Effector memory CD8-positive, alpha-beta T cell (primary cell): ENCODE measurements around the gene TRIM16.
"Not testable (repeated sequence)": the region's sequence is repeated elsewhere in the genome, so short reads cannot be mapped to it uniquely, and the experiment has no call there.

Experiments used
- ATAC-seq: fragments of 150-1000 bp; cut with Tn5 transposase; replicated peaks from 2 replicates; pipeline ENCODE4 v1.10.0; 2021; ENCODE audit warnings: mild to moderate bottlenecking, moderate library complexity
- DNase-seq, 3 experiments: peaks; one replicate each; pipeline ENCODE4 v3.0.0; 2021
- H3K27ac Mint-ChIP-seq, 2 donors: one replicate each; pipeline ENCODE4 v1.8.0; 2022; ENCODE audit warnings: mild to moderate bottlenecking in 2 of 2, mixed read lengths in 2 of 2, moderate library complexity in 2 of 2
- H3K27me3 Mint-ChIP-seq, 2 donors: one replicate each; pipeline ENCODE4 v1.8.0; 2022; ENCODE audit warnings: mixed read lengths in 2 of 2
- H3K36me3 Mint-ChIP-seq: one replicate; pipeline ENCODE4 v1.8.0; 2022; ENCODE audit warnings: mild to moderate bottlenecking, moderate library complexity, mixed read lengths; ENCODE audit not compliant: insufficient read depth
- H3K4me1 Mint-ChIP-seq, 2 donors: one replicate each; pipeline ENCODE4 v1.8.0; 2022; ENCODE audit warnings: low read depth in 2 of 2, mixed read lengths in 2 of 2
- H3K4me3 Mint-ChIP-seq, 2 donors: one replicate each; pipeline ENCODE4 v1.8.0; 2022; ENCODE audit warnings: mild to moderate bottlenecking in 2 of 2, mixed read lengths in 2 of 2, moderate library complexity in 2 of 2
- H3K9me3 Mint-ChIP-seq, 2 donors: one replicate each; pipeline ENCODE4 v1.8.0; 2022; ENCODE audit warnings: mixed read lengths in 2 of 2
- total RNA-seq, 9 experiments: gene quantifications; one replicate each; lab custom pipeline; 2026; lab: John Stamatoyannopoulos, UW

Gene TRIM16
- total RNA-seq: 4.7 to 17.9 (median 7.5) reads per million in 9 experiments

GRCh38 chr17:15683824-15684478, at the start of gene TRIM16:
Gene TRIM16, minus strand, starts transcription at chr17:15684311. Its CDS starts 32,702 bp downstream, at chr17:15651609.
- peak; percentile 77 to 81 (median 80) for DNase-seq
- H3K4me3 Mint-ChIP-seq: peak within 1 kb of the TSS; percentile 92 to 98
- not testable (repeated sequence) for H3K9me3 Mint-ChIP-seq, H3K36me3 Mint-ChIP-seq
- peak; percentile 99 for ATAC-seq
- peaks cover 0 to 14% of the 10 kb centered on the region in 2 donors for H3K27me3 Mint-ChIP-seq
- H3K27ac Mint-ChIP-seq: peak within 1 kb of the TSS; percentile 80 to 93
- H3K4me1 Mint-ChIP-seq: peaks cover 15 to 17% of the 10 kb centered on the region in 2 donors

- not testable (repeated sequence) for H3K36me3 Mint-ChIP-seq, H3K27ac Mint-ChIP-seq, H3K27me3 Mint-ChIP-seq, H3K4me3 Mint-ChIP-seq, DNase-seq, H3K4me1 Mint-ChIP-seq, H3K9me3 Mint-ChIP-seq, ATAC-seq
These were observed 49.2 kb upstream of the TRIM16 start for GRCh38 chr17:15733174-15733789.

- H3K27ac Mint-ChIP-seq, H3K27me3 Mint-ChIP-seq, H3K4me1 Mint-ChIP-seq, H3K4me3 Mint-ChIP-seq, DNase-seq, H3K9me3 Mint-ChIP-seq, H3K36me3 Mint-ChIP-seq, ATAC-seq: not testable (repeated sequence)
These were observed 47.8 kb upstream of the TRIM16 start, which contains the start of gene TBC1D26 for GRCh38 chr17:15731900-15732299. Gene TBC1D26, plus strand, starts transcription at chr17:15732283. Its CDS starts 3,066 bp downstream, at chr17:15735349.

GRCh38 chr17:15730535-15730934, 46.4 kb upstream of the TRIM16 start:
- not testable (repeated sequence) for H3K4me3 Mint-ChIP-seq, DNase-seq, H3K9me3 Mint-ChIP-seq, H3K4me1 Mint-ChIP-seq, ATAC-seq, H3K27ac Mint-ChIP-seq, H3K27me3 Mint-ChIP-seq, H3K36me3 Mint-ChIP-seq

GRCh38 chr17:15716601-15717563, 32.8 kb upstream of the TRIM16 start:
- not testable (repeated sequence) for H3K36me3 Mint-ChIP-seq, H3K4me1 Mint-ChIP-seq, ATAC-seq, H3K4me3 Mint-ChIP-seq, H3K9me3 Mint-ChIP-seq, DNase-seq, H3K27me3 Mint-ChIP-seq, H3K27ac Mint-ChIP-seq

- H3K36me3 Mint-ChIP-seq: peaks cover 27% of the 10 kb centered on the region
- H3K27me3 Mint-ChIP-seq, H3K4me3 Mint-ChIP-seq, H3K27ac Mint-ChIP-seq, ATAC-seq, DNase-seq, H3K9me3 Mint-ChIP-seq, H3K4me1 Mint-ChIP-seq: not testable (repeated sequence)
These were observed 24.8 kb upstream of the TRIM16 start for GRCh38 chr17:15708879-15709278.

GRCh38 chr17:15704813-15705212, 20.7 kb upstream of the TRIM16 start:
- H3K27ac Mint-ChIP-seq, H3K9me3 Mint-ChIP-seq, DNase-seq, H3K27me3 Mint-ChIP-seq, H3K4me1 Mint-ChIP-seq, ATAC-seq, H3K4me3 Mint-ChIP-seq: not testable (repeated sequence)
- H3K36me3 Mint-ChIP-seq: peaks cover 25% of the 10 kb centered on the region

GRCh38 chr17:15704239-15704638, 20.1 kb upstream of the TRIM16 start:
- not testable (repeated sequence) for DNase-seq, ATAC-seq, H3K4me3 Mint-ChIP-seq, H3K27ac Mint-ChIP-seq, H3K27me3 Mint-ChIP-seq, H3K9me3 Mint-ChIP-seq, H3K4me1 Mint-ChIP-seq
- peaks cover 30% of the 10 kb centered on the region for H3K36me3 Mint-ChIP-seq

- Mint-ChIP-seq H3K27ac (peak overlapping the region; percentile 94 to 95), H3K4me3 (peak overlapping the region; percentile 88 to 90)
These were observed 15.8 kb upstream of the TRIM16 start for GRCh38 chr17:15699937-15700336.

GRCh38 chr17:15699413-15699924, 15.4 kb upstream of the TRIM16 start, which contains the start of gene ZNF286A:
Gene ZNF286A, plus strand, starts transcription at chr17:15699752. Its CDS starts 578 bp downstream, at chr17:15700330.
- Mint-ChIP-seq H3K27ac (peak within 1 kb of the TSS; percentile 94 to 95), H3K4me3 (peak within 1 kb of the TSS; percentile 88 to 90)
- not testable (repeated sequence) for H3K27me3 Mint-ChIP-seq, H3K4me1 Mint-ChIP-seq, H3K36me3 Mint-ChIP-seq, H3K9me3 Mint-ChIP-seq
- ATAC-seq: peak; percentile 92
- peak; percentile 84 to 89 (median 87) for DNase-seq

More at GRCh38 chr17:15699937-15700336, 15.8 kb upstream of the TRIM16 start:
- not testable (repeated sequence) for H3K27me3 Mint-ChIP-seq, H3K9me3 Mint-ChIP-seq, DNase-seq, H3K4me1 Mint-ChIP-seq, H3K36me3 Mint-ChIP-seq
- ATAC-seq: peak; percentile 3

GRCh38 chr17:15698967-15699366, 14.9 kb upstream of the TRIM16 start:
- Mint-ChIP-seq H3K27ac (peak overlapping the region; percentile 94 to 95), H3K4me3 (peak overlapping the region; percentile 88 to 90)
- not testable (repeated sequence) for H3K4me1 Mint-ChIP-seq, H3K9me3 Mint-ChIP-seq, H3K36me3 Mint-ChIP-seq, ATAC-seq, H3K27me3 Mint-ChIP-seq, DNase-seq

- H3K27ac Mint-ChIP-seq, DNase-seq, H3K4me3 Mint-ChIP-seq, H3K36me3 Mint-ChIP-seq, ATAC-seq, H3K9me3 Mint-ChIP-seq: not testable (repeated sequence)
- Mint-ChIP-seq H3K4me1 (peaks cover 14 to 17% of the 10 kb centered on the region in 2 donors), H3K27me3 (peaks cover 0 to 14% of the 10 kb centered on the region in 2 donors)
These were observed 3.4 kb upstream of the TRIM16 start for GRCh38 chr17:15687494-15687893.

- Mint-ChIP-seq H3K4me1 (peaks cover 15 to 17% of the 10 kb centered on the region in 2 donors), H3K4me3 (peak overlapping the region; percentile 92 to 98), H3K27me3 (peaks cover 0 to 14% of the 10 kb centered on the region in 2 donors)
- not testable (repeated sequence) for H3K36me3 Mint-ChIP-seq, DNase-seq, ATAC-seq, H3K9me3 Mint-ChIP-seq, H3K27ac Mint-ChIP-seq
These were observed 976 bp downstream of the TRIM16 start for GRCh38 chr17:15683135-15683534.
